PC-9 (cell line): Measurements from ENCODE around the gene MBD3. TPM values are rescaled to one million over a fixed set of nuclear protein-coding genes. Genes with fewer than 3 reads are reported as not detected.
A peak's percentile ranks its signal among the peaks of the same experiment; 100 is the strongest.

ENCODE experiments used
- BruUV-seq: library from RNA; stranded (reverse); fragments of 400-500 nt; replicated peaks from 2 replicates; lab custom pipeline; 2021; lab: Mats Ljungman, UMichigan
- CTCF ChIA-PET: fragments of 300-600 bp; sonication (Branson Sonifier 250); formaldehyde crosslinking; loops from one replicate; lab custom pipeline; 2022; ENCODE audit warnings: antibody characterized with exemption; lab: Charles Lee
- POLR2A ChIA-PET: fragments of 300-600 bp; sonication (Branson Sonifier 250); formaldehyde crosslinking; loops from one replicate; lab custom pipeline; 2022; ENCODE audit warnings: antibody characterized with exemption; ENCODE audit not compliant: unreplicated experiment; lab: Charles Lee
- DNase-seq, 2 experiments: peaks; one replicate each; pipeline versions ENCODE4 v3.0.0 to v3.0.0-alpha.2; 2015 to 2022; ENCODE audit warnings: mixed read lengths in 1 of 2
- H2AFZ ChIP-seq: fragments of 200-600 bp; sonication (generic); 2 replicates; pipeline ENCODE4 v1.8.1; 2017; ENCODE audit warnings: antibody characterized with exemption
- H3F3A ChIP-seq: fragments of 200-600 bp; sonication (generic); 2 replicates; pipeline ENCODE4 v1.8.1; 2017; ENCODE audit warnings: antibody characterized with exemption, mild to moderate bottlenecking, low read depth; ENCODE audit not compliant: insufficient read depth
- H3K27ac ChIP-seq: fragments of 200-600 bp; sonication (generic); 2 replicates; pipeline ENCODE4 v1.6.1; 2016; ENCODE audit warnings: mixed run types
- H3K27me3 ChIP-seq: fragments of 200-600 bp; sonication (generic); 2 replicates; pipeline ENCODE4 v1.6.1; 2016; ENCODE audit warnings: low read depth, mixed run types; ENCODE audit not compliant: insufficient read depth
- H3K36me3 ChIP-seq: fragments of 200-600 bp; sonication (generic); 2 replicates; pipeline ENCODE4 v1.6.1; 2016; ENCODE audit warnings: low read depth, mixed run types
- H3K4me1 ChIP-seq: fragments of 200-600 bp; sonication (generic); replicated peaks from 2 replicates; pipeline ENCODE4 v1.6.1; 2016; ENCODE audit warnings: mixed run types; ENCODE audit not compliant: insufficient read depth
- H3K4me2 ChIP-seq: fragments of 200-600 bp; sonication (generic); 2 replicates; pipeline ENCODE4 v1.6.1; 2017; ENCODE audit warnings: mixed run types
- H3K4me3 ChIP-seq: fragments of 200-600 bp; sonication (generic); 2 replicates; pipeline ENCODE4 v1.6.1; 2016; ENCODE audit warnings: mixed run types
- H3K79me2 ChIP-seq: fragments of 200-600 bp; sonication (generic); 2 replicates; pipeline ENCODE4 v1.6.1; 2017; ENCODE audit warnings: low read depth, mixed run types
- H3K9me2 ChIP-seq: fragments of 200-600 bp; sonication (generic); 2 replicates; pipeline ENCODE4 v1.8.1; 2017; ENCODE audit warnings: mild to moderate bottlenecking; ENCODE audit not compliant: insufficient read depth
- H3K9me3 ChIP-seq: fragments of 200-600 bp; sonication (generic); 2 replicates; pipeline ENCODE4 v1.8.1; 2016; ENCODE audit warnings: low read depth; ENCODE audit not compliant: insufficient read depth
- H4K20me1 ChIP-seq: fragments of 200-600 bp; sonication (generic); 2 replicates; pipeline ENCODE4 v1.8.1; 2017; ENCODE audit not compliant: insufficient read depth
- EZH2 ChIP-seq: fragments of 200-600 bp; sonication (generic); IDR thresholded peaks from 2 replicates; pipeline ENCODE4 v1.8.0; 2017; ENCODE audit warnings: antibody characterized with exemption, low read depth
- intact Hi-C: fragments of 100-400 bp; cut with micrococcal nuclease; formaldehyde crosslinking; loops from one replicate; pipeline ENCODE4 v1.10.0; 2022; ENCODE audit not compliant: unreplicated experiment
- total RNA-seq: library from RNA; stranded (reverse); gene quantifications from 2 replicates; pipeline ENCODE4 v1.2.3, GENCODE V29; 2021
- TF ChIP-seq, protein P1 (sequence below): fragments of 200-600 bp; sonication (generic); conservative IDR thresholded peaks from 2 replicates; pipeline ENCODE4 v1.6.1; 2017; ENCODE audit warnings: mixed run types, antibody characterized with exemption, mild to moderate bottlenecking, moderate library complexity

Gene MBD3
- total RNA-seq, 1 experiment from 2014 or later, result 129 TPM

DNA sequence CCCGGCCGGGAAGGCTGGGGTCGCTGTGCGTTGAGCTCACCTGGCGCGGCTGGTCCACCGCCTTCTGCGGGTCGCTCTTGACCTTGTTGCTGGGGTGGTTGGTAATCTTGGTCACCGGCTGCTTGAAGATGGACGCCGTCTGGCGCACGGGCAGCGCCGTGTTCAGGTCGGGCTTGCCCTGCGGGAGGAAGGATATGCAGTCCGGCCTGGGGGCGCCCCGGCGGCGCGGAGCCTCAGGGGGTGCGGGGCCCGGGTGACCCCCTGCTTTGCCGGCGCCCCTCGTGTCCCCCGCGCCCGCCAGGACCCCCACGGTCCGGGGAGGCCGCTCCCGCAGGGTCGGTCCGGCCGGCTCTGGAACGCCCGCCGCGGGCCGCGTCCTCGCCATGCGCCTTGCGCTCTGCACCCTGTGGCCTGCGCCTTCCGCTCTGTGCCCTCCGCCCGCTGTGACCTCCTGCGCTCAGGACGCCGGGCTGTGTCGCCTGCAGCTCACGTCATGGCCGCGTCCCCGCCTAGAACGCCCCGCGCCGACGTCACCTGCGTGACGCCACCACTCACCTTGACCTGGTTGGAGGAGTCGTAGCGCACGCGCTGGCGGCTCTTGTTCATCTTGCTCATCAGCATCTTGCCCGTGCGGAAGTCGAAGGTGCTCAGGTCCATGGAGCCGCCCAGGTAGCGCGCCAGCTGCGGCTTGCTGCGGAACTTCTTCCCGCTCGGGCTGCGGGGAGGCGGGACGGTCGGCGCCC is 8.0 kb downstream of the MBD3 start:
- H3K36me3 ChIP-seq, result no peaks in the 10 kb centered on the region
- peaks cover 2% of the 10 kb centered on the region for H4K20me1 ChIP-seq
- H3K4me1 ChIP-seq, result peaks cover 12% of the 10 kb centered on the region
- H3K79me2 ChIP-seq, result peaks cover 34% of the 10 kb centered on the region
- intact Hi-C loops, result no loop called here
- H3K27me3 ChIP-seq, result no peaks in the 10 kb centered on the region
- H3F3A ChIP-seq, result peaks cover 24% of the 10 kb centered on the region; the same call in 1 of the 2 replicates
- H3K4me3 ChIP-seq, result no peak overlapping the region
- CTCF ChIA-PET, result no interaction called here
- POLR2A ChIA-PET, result no interaction called here
- TF ChIP-seq, protein P1, sequence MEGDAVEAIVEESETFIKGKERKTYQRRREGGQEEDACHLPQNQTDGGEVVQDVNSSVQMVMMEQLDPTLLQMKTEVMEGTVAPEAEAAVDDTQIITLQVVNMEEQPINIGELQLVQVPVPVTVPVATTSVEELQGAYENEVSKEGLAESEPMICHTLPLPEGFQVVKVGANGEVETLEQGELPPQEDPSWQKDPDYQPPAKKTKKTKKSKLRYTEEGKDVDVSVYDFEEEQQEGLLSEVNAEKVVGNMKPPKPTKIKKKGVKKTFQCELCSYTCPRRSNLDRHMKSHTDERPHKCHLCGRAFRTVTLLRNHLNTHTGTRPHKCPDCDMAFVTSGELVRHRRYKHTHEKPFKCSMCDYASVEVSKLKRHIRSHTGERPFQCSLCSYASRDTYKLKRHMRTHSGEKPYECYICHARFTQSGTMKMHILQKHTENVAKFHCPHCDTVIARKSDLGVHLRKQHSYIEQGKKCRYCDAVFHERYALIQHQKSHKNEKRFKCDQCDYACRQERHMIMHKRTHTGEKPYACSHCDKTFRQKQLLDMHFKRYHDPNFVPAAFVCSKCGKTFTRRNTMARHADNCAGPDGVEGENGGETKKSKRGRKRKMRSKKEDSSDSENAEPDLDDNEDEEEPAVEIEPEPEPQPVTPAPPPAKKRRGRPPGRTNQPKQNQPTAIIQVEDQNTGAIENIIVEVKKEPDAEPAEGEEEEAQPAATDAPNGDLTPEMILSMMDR, result no peak
- no peak for TF ChIP-seq EZH2
- H3K9me2 ChIP-seq, result no peaks in the 10 kb centered on the region
- DNase-seq, result no peak
- no peak overlapping the region for H2AFZ ChIP-seq
- H3K9me3 ChIP-seq, result no peaks in the 10 kb centered on the region
- BruUV-seq, result no TSS peak
- no peak overlapping the region for H3K4me2 ChIP-seq
- H3K27ac ChIP-seq, result no peak overlapping the region

DNA sequence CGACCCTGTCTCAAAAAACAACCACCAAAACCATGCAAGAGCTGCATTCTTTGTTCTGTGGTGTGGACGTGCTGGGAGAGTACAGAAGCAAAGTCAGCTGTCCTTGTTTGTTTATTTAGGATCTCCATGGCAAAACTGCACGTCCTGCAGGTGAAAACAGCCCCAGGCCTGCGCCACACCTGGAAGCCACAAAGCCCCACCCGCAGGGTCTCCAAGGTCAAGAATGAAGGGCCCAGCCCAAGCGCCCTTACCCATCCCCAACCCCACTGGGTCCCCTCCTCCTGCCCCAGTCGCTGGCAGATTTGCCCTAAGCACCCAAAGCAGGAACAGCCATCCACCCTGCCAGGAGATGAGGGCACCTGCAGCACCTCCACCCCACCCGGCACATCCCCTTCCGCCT is 10.5 kb downstream of the MBD3 start:
- POLR2A ChIA-PET, result interaction anchor here (0.6 kb wide), 1 partner anchor 478 kb away, joined by 6 read pairs; no protein-coding TSS in a partner anchor
- peaks cover 3% of the 10 kb centered on the region; the same call in 1 of the 2 replicates for H3F3A ChIP-seq

GRCh38 chr19:1580957-1581356 is 11.7 kb downstream of the MBD3 start:
- intact Hi-C loops, result no loop called here
- no TSS peak for BruUV-seq
- Histone ChIP-seq H3K27ac (no peak overlapping the region), H2AFZ (no peak overlapping the region), H3K79me2 (peaks cover 7% of the 10 kb centered on the region), H3K4me3 (no peak overlapping the region), H4K20me1 (no peaks in the 10 kb centered on the region), H3K4me1 (peaks cover 12% of the 10 kb centered on the region), H3K9me3 (no peaks in the 10 kb centered on the region), H3K9me2 (no peaks in the 10 kb centered on the region), H3K4me2 (no peak overlapping the region), H3K27me3 (no peaks in the 10 kb centered on the region), H3K36me3 (no peaks in the 10 kb centered on the region), H3F3A (no peaks in the 10 kb centered on the region)
- POLR2A ChIA-PET, result no interaction called here
- CTCF ChIA-PET, result no interaction called here
- DNase-seq, result no peak
- TF ChIP-seq EZH2, result no peak
- TF ChIP-seq, protein P1, result no peak

More for the DNA sequence above, 10.5 kb downstream of the MBD3 start:
- no peaks in the 10 kb centered on the region for H3K9me2 ChIP-seq
- no peaks in the 10 kb centered on the region for H3K27me3 ChIP-seq
- H3K4me1 ChIP-seq, result peaks cover 12% of the 10 kb centered on the region
- intact Hi-C loops, result no loop called here
- CTCF ChIA-PET, result interaction anchor here (0.6 to 0.7 kb wide), 2 partner anchors 29 to 36 kb away, joined by 3 to 6 read pairs; no protein-coding TSS in a partner anchor
- BruUV-seq, result no TSS peak
- H3K4me3 ChIP-seq, result no peak overlapping the region
- H2AFZ ChIP-seq, result no peak overlapping the region
- H3K9me3 ChIP-seq, result no peaks in the 10 kb centered on the region
- H3K36me3 ChIP-seq, result no peaks in the 10 kb centered on the region
- TF ChIP-seq EZH2, result no peak
- TF ChIP-seq, protein P1, result no peak
- DNase-seq, result peak; percentile 82 to 90
- no peaks in the 10 kb centered on the region for H4K20me1 ChIP-seq
- H3K4me2 ChIP-seq, result no peak overlapping the region
- peak overlapping the region; percentile 37; the same call in 1 of the 2 replicates for H3K27ac ChIP-seq
- H3K79me2 ChIP-seq, result peaks cover 16% of the 10 kb centered on the region
